GM19438 (cell line): ENCODE results near the gene SMCO2.
A peak's percentile ranks its signal among the peaks of the same experiment; 100 is the strongest.
"Not testable (repeated sequence)": the region's sequence is repeated elsewhere in the genome, so short reads cannot be mapped to it uniquely, and the experiment has no call there.

Source experiments
- ATAC-seq: cut with Tn5 transposase; IDR thresholded peaks from one replicate; pipeline ENCODE4 v1.9.1; 2021; ENCODE audit warnings: low read depth; ENCODE audit not compliant: unreplicated experiment

The SMCO2 gene

GRCh38 chr12:27523642-27524493 lies 77.3 kb downstream of the SMCO2 start, which contains the start of gene PPFIBP1:
Gene PPFIBP1 (plus strand): TSS chr12:27524206. CDS start chr12:27633397, 109,191 bp downstream.
- ATAC-seq, result peak; percentile 94

DNA sequence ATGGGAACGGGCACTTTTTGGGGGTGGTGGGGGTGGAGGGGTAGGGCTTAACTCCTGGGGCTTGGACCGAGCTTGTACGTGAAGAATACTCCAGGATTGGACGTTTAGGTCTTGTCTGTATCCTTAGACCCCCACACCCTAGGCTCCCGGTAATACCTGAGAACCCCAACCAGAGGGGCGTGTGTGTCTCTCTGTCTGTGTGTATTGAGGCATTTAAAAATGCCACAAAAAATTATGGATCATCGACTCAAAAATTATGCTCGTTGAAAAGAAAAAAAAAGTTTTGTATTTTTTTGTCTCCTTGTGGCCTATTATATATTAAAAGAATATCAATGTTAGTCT lies 77.9 kb downstream of the SMCO2 start:
- ATAC-seq, result peak; percentile 9

DNA sequence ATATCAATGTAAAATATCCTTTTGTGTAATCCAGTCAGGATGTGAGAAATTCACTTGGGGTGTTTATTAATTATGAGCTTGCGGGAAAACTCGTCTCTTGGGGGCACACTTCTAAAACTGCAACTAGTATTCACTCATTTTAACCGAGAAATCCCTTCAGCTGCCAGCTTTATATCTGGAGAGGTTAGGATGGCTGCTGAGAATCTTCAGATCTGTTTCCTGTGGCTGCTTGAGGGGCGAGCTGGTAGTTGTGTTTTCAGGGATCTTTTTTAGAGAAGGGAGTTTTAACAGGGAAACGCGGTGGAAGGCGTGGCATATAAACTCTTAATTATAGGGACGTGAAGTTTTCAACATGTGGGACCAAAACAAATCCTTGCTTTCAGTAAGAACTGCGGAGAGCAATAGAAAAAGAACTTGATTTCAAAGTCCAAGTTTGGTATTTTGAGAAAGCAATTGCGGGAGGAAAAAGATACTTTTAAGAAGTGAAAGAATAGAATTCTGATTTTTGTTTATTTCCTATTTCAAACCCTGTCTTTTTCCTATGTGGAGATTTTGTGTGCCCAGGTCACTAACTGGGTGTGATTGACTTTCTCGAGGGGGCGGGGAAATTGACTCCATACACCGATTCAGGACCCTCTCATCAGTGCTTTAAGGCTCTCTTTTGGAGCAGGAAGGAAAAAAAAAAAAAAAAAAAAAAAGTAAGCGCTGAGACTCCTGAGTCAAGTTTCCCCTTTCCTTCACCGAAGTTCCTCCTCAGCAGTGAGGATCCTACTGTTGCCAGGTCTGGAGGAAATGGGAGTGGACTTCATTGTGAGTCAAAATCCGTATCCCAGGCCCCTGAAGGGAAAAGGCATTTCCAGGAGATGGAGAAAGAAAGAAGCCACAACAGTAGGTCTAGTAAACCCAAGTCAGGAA lies 78.6 kb downstream of the SMCO2 start:
- no peak for ATAC-seq

GRCh38 chr12:27527512-27527911 lies 81.0 kb downstream of the SMCO2 start:
- ATAC-seq, result no peak

GRCh38 chr12:27528788-27529187 lies 82.3 kb downstream of the SMCO2 start:
- no peak for ATAC-seq

- no peak for ATAC-seq
Measured at GRCh38 chr12:27530157-27530922, 83.8 kb downstream of the SMCO2 start.

DNA sequence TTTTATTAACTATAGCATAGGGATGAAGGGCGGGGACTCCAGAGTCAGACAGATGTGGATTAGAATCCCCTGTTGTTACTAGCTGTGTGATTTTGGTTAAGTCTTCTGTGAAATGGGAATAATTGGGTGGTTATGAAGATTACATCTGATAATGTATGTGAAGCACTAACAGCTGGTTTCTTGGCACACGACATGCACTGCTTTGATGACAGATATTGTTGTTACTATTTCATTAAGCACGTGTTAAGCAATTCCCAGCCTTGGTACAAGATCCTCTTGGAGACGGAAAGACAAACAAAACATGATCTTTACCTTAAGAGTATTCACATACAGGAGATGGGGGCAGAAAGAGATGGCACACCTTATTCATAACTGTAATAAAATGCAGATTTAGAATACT lies 85.4 kb downstream of the SMCO2 start:
- no peak for ATAC-seq

DNA sequence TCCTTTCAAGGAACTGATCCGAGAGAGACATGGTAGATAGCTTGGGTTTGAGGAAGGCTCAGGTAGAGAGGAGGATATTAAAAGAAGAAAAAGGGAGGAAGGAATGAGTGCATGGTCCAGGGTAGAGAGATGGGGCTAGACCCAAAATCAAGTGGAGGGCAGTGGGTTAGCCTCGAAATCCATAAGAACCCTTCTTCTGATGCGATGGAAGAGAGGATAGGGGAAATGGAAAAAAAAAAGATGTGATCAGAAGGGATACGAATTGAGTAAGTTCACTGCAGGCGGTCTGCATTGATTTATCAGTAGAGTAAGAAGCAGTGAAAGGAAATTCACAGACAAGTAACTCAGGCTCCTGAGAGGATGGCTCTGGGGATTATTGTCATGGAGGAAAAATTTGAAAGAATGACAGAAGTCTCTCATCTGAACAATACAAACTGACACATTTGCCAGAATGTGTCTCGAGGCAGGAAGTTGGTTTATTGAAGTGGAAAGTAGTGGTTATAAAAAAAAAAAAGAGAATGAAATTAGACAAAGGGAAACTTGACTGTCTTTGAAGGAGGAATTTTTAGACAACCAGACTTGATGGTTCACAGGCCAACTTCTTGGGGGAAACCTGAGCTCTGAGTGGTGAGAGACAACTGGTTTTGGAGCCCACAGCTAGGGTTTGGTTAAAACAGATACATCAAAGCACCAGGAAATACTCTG lies 87.7 kb downstream of the SMCO2 start:
- ATAC-seq, result peak; percentile 45

DNA sequence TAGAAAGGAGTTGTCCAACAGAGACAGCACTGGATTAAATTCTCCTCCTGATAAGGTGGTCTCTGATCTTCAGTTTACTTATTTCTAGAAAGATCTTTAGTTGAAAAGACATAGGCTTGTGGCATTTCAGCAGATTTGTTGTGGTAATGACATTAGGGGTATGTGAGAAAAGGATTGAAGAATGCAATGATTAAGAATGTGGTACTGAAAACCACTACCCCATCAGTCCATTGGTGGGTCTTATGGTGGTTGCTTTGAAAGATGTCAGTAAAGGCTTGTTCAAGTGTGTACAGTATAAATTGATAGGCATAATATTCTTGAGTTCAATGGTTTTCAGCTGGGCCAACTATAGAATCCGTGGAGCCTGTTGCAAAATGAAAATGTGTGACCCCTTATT lies 88.2 kb downstream of the SMCO2 start:
- peak; percentile 38 for ATAC-seq

DNA sequence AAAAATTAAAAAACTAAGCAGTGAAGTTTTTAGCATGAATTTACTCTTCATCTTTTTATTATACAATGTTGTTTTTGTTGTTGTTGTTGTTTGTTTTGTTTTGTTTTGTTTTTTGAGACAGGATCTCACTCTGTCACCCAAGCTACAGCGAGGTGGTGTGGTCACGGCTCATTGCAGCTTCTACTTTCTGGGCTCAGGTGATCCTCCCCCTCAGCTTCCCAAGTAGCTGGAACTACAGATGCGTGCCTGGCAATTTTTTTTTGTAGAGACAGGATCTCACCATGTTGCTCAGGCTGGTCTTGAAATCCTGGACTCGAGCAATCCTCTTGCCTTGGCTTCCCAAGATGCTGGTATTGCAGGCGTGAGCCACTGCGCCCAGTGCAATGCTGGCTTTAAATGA lies 88.8 kb downstream of the SMCO2 start:
- ATAC-seq, result peak; percentile 42

DNA sequence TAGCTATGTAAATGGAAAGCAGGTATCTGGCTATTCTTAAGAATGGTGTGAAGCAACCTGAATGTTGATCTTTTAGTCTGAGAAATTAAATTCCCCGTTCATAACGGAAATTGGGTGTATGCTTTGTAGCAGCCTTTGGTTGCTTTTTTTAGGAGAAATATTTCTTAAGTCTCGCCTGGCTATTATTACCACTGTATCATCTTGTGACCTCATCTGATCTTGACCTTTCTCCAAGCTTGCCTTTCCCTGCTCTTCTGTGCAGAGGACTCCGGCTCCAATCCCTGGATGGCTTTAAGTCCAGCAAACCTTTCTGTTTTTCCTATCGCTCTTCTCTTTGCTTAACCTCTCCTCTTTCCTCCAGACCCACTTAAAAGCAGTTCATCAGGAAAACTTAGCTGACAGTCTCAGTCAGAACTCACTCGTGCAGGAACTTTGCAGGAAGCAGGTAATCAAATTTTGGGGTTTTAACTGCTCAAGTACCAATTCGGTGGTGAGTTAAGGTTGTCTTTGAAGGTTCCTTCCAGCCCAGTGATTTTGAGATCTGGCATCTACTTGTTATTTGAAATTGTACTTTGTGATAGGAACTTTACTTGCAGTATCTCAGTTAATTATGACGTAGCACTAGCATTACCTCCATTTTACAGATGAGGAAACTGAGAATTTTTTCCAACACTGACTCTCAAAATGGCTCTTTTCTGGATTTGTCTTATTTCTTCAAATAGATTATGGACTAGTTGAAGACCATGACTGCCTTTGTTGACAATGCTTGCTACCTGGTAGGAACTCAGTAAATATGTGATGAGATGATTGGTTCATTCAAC lies 91.5 kb downstream of the SMCO2 start:
- ATAC-seq, result no peak

GRCh38 chr12:27539191-27539631 lies 92.7 kb downstream of the SMCO2 start:
- no peak for ATAC-seq

DNA sequence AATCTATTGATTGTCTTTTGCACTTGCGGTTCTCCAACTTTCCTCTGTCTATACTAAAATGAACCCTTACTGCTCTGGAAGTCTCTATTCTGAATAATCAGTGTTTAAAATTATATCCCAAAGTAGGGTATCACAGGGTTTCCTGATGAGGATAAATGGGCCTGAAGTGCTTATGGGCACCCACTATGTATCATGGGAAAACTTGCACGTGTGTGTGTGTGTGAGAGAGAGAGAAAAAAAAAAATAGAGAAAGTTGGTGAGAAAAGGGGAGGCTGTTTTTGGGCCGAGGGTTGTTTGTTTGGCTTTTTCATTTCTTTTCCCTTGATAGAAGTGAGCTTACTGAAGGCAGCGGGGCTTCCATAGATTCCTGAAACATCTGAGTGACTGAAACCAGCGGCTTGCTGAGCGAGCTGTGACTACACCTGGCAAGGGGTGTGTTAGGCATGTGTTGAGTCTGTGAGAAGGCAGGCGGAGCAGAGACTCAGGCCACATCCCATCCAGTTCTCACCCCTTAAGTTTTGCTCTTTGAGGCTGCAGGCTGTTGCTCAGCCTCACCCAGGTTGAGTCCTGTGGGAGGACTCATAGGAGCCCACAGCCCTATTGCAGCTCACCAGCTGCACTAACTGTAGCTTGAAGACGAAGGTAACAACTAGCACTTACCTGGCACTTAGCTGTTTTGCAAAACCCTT lies 94.6 kb downstream of the SMCO2 start:
- ATAC-seq, result no peak

DNA sequence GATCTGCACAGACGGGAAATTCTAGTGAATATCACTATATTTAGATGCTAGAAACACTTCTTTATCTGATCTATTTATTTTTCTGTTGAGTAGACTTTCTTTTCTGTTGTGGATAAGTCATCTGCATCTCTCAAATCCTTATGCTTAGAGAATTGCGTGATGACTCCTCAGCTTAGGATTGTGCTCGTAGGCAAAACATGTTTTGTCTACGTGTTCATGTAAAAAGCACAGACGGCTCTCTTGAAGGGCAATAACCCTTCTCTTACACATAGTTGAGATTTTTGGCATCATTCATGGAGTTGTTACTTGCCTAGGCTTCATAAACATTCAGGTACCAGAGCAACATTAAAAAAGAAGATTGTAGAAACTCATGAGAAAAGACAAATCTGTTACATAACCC lies 96.1 kb downstream of the SMCO2 start:
- no peak for ATAC-seq

DNA sequence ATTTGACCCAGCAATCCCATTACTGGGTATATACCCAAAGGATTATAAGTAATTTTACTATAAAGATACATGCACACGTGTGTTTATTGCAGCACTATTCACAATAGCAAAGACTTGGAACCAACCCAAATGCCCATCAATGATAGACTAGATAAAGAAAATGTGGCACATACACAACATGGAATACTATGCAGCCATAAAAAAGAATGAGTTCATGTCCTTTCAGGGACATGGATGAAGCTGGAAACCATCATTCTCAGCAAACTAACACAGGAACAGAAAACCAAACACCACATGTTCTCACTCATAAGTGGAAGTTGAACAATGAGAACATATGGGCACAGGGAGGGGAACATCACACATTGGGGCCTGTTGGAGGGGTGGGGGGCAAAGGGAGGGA lies 98.3 kb downstream of the SMCO2 start:
- not testable (repeated sequence) for ATAC-seq

- no peak for ATAC-seq
Measured at GRCh38 chr12:27545665-27546064, 99.1 kb downstream of the SMCO2 start.

DNA sequence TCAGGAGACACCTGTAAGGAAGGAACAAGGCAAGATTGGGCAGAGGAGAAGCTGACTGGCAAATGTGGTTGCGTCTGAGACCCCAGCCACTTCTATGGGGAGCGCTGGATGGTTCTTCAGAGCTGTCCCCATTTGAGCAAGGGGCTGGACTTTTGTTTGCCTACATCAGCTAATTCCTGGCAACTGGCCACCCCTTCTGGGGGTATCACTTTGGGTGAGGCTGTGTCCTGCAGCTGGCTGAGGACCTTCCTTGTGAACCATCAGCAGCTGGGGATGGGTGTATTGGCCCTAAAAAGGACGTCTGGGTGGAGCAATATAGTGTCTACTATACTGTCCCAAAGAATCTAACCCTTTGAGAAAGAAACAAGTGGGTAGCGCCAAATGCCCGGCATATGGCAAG lies 101.1 kb downstream of the SMCO2 start:
- ATAC-seq, result no peak

- ATAC-seq, result no peak
Measured at GRCh38 chr12:27548301-27549199, 102.0 kb downstream of the SMCO2 start.
